Measurements from ENCODE around the gene HBEGF.

HBEGF gene

GRCh38 chr5:140346348-140347221 is at the start of gene HBEGF:
HBEGF (minus strand) TSS chr5:140346603; CDS start chr5:140346328, 275 bp downstream.
- no peak for DNase-seq (ENCODE audit: low read depth)

DNA sequence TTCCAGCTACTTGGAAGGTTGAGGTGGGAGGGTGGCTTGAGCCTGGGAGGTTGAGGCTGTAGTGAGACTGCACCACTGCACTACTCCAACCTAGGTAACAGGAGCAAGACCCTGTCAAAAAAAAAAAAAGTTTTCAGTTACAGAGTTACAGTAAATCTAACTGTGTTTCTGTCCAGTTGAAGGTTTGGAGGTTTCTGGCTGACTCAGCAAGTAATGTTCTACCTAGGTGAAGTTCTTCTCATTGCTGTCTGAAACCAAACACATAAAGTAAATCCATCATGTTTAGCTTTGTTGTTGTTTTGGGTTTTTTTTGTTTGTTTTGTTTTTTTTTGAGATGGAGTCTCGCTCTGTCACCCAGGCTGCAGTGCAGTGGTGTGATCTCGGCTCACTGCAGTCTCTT is 47.3 kb upstream of the HBEGF start:
- DNase-seq (ENCODE audit: low read depth) = no peak

- DNase-seq (ENCODE audit: low read depth) = no peak
Observed at GRCh38 chr5:140391732-140392131, 45.3 kb upstream of the HBEGF start.

GRCh38 chr5:140391312-140391711 is 44.9 kb upstream of the HBEGF start:
- no peak for DNase-seq (ENCODE audit: low read depth)

DNA sequence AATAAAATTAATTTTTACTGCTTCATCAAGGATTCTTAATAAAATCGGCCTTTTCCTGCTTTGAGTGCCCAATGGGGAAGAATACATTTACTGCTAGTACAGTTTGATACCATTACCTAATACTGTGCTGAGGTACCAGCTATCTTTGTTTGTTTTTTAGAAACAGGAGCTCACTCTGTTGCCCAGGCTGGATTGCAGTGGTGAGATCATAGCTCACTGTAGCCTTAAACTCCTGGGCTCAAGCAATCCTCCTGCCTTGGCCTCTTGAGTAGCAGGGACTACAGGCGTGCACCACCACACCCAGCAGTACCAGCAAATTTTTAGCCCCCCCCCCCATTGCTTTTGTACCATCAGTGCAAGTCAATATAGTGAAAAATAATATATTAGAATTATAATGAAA is 41.6 kb upstream of the HBEGF start:
- DNase-seq (ENCODE audit: low read depth) = no peak

DNA sequence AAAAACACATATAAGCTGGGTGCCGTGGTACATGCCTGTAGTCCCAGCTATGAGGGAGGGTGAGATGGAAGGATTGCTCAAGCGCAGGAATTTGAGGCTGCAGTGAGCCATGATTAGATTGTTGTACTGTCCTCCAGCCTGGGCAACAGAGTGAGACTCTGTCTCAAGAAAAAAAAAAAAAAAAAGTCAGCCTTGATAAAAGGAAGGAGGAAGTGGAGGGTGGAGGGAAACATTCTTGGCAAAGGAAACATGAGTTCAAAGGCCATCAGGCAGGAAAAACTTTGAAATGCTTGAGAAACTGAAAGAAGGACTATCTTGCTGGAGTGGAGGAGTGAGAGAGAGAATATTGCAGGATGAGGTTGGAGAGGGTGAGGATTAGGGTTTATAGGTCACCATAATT is 36.9 kb upstream of the HBEGF start:
- DNase-seq (ENCODE audit: low read depth) = no peak

DNA sequence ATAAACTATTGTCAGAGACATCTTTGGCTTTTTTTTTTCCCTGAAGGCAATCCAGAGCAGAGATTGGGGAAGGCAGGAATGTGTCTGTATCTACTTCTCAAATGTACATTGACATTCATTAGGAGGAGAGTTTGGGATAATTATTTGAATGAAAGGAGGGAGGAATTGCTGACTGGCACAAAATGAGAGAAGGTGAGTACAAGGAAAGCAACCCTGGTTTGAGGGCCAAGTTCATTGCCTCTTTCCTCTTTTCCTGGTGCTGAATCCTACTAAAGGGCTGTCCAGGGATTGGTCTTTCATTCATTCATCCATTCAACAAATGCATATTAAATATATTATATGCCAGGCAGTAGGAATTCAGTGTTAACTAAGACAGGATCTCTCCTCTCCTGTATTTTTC is 36.5 kb upstream of the HBEGF start:
- DNase-seq (ENCODE audit: low read depth) = no peak

DNA sequence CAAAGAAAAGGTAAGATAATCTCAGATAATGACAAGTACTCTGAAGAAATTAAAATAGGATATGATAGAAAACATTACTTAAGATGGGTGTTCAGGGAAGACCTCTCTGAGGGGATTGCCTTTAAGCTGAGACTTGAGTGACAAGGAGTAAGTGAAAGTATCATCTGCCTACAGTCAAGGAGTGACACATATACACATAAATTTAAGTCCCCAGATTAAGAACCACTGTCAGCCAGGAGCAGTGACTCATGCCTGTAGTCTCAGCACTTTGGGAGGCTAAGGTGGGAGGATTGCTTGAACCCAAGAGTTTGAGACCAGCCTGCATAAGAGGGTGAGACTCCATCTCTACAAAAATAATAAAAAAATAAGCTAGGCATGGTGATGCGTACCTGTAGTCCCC is 35.6 kb upstream of the HBEGF start:
- no peak for DNase-seq (ENCODE audit: low read depth)

GRCh38 chr5:140381351-140381750 is 34.9 kb upstream of the HBEGF start:
- DNase-seq (ENCODE audit: low read depth) = no peak

GRCh38 chr5:140372971-140373487 is 26.6 kb upstream of the HBEGF start:
- DNase-seq (ENCODE audit: low read depth) = no peak

GRCh38 chr5:140371356-140372151 is 25.2 kb upstream of the HBEGF start:
- no peak for DNase-seq (ENCODE audit: low read depth)

DNA sequence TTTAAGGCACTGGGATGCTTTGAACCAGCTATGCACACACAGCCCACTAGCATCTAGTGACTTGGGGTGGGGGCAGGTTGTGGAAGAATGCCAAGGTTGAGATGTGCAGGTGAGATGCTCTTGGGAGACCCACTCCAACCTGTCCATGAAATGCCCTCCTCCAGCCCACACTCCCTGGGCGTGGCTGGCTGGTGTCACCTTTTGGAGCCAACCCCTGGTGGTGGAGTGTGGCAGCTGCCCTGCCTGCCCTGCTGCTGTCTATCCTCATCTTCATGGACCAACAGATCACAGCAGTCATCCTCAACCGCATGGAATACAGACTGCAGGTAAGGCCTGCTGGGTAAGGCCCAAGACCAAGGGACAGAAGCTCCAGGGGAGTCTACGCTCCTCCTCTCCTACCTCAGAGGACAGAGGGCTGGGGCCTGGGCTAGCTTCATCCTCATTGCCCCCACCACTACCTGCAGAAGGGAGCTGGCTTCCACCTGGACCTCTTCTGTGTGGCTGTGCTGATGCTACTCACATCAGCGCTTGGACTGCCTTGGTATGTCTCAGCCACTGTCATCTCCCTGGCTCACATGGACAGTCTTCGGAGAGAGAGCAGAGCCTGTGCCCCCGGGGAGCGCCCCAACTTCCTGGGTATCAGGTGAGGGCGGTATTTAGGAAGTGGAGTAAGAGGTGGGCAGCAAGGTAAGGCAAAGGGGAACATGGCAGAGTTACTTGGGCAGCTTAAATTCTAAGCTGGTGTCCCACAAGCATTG is 21.0 kb upstream of the HBEGF start:
- no peak for DNase-seq (ENCODE audit: low read depth)

DNA sequence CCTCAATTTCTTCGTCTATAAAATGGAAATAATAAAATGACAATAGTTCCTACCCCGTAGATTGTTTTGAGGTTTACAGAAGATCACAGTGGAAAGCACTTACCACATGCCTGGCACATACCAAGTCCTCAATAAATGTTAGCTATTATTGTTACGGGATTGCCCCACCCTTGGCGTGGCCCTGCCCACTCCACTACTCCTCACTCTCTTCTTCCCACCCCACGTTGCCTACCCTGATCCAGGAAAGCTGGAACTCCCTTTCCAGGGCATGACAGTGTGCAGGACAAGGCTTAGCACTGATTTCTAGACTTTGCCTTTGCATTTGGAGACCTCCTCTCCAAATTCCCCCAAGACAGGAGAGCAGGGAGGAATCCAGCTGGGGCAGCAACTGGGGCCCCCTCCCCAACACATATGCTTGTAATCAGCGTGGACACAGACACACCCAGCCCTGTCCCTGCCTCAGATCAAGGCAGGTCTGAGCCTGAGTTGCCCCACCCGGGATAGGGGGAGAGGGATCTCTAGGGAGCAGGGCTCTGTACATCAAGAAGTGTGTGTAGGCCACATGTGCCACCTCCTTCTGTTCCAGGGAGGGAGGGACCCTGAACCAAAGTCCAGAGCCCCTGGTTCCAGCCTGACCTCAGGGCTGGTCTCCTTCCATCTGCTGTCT is 20.3 kb upstream of the HBEGF start:
- no peak for DNase-seq (ENCODE audit: low read depth)

DNA sequence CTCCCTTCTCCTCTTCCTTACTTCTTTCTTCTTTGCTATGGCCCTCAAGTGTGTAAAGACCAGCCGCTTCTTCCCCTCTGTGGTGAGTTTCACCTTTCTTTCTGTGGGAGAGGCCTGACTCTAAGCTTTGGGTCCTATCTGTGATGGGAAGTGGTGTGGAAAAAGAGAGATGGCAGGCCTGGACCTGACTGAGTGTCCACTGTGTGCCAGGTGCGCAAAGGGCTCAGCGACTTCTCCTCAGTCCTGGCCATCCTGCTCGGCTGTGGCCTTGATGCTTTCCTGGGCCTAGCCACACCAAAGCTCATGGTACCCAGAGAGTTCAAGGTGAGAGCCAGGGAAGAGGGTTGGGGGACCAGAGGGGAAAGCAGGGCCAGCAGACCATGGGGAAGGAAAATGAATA is 19.5 kb upstream of the HBEGF start:
- no peak for DNase-seq (ENCODE audit: low read depth)

GRCh38 chr5:140365282-140365681 is 18.9 kb upstream of the HBEGF start:
- DNase-seq (ENCODE audit: low read depth) = no peak

GRCh38 chr5:140364472-140364765 is 18.0 kb upstream of the HBEGF start:
- DNase-seq (ENCODE audit: low read depth) = no peak

GRCh38 chr5:140363631-140364471 is 17.4 kb upstream of the HBEGF start:
- DNase-seq (ENCODE audit: low read depth) = no peak

- DNase-seq (ENCODE audit: low read depth) = no peak
Observed at GRCh38 chr5:140362875-140363630, 16.6 kb upstream of the HBEGF start.

- DNase-seq (ENCODE audit: low read depth) = no peak
Observed at GRCh38 chr5:140362311-140362710, 15.9 kb upstream of the HBEGF start.

DNA sequence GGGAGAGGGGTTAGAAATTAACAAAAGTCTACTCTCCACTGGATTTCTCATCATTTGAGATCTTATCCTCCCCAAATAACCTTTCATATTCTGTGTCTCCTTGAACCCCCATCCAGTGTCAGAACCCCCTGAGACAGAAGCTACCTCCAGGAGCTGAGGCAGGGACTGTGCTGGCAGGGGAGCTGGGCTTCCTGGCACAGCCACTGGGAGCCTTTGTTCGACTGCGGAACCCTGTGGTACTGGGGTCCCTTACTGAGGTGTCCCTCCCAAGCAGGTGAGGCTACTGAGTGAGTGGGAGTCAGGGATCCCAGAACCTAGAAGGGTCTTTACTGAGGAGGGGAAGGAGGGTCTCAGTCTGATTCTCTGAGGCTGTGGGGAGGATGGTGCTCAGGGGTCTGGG is 15.5 kb upstream of the HBEGF start:
- DNase-seq (ENCODE audit: low read depth) = no peak

Measured in non-pigmented ciliary epithelial cell (primary cell).